DOHH2 (cell line): ENCODE data around the gene SHISAL1.
A peak's percentile ranks its signal among the peaks of the same experiment; 100 is the strongest.

Experiments used
- H3F3A ChIP-seq: fragments of 200-600 bp; sonication (generic), shearing (Covaris generic); 2 replicates; pipeline ENCODE4 v1.6.0; 2016; ENCODE audit warnings: antibody characterized with exemption, mild to moderate bottlenecking; ENCODE audit not compliant: control insufficient read depth, insufficient read depth
- H3K27ac ChIP-seq: fragments of 200-600 bp; sonication (generic); 2 replicates; pipeline ENCODE4 v1.5.1; 2014; ENCODE audit warnings: low read depth, mild to moderate bottlenecking, low read length, moderate library complexity
- H3K27me3 ChIP-seq: fragments of 200-600 bp; sonication (generic); 2 replicates; pipeline ENCODE4 v1.6.1; 2014; ENCODE audit warnings: mild to moderate bottlenecking, low read length, mixed read lengths; ENCODE audit not compliant: control insufficient read depth
- H3K36me3 ChIP-seq: fragments of 200-600 bp; sonication (generic); 2 replicates; pipeline ENCODE4 v1.6.1; 2014; ENCODE audit warnings: mild to moderate bottlenecking, low read length, moderate library complexity, mixed read lengths; ENCODE audit not compliant: control insufficient read depth
- H3K4me1 ChIP-seq: fragments of 200-600 bp; sonication (generic); 2 replicates; pipeline ENCODE4 v1.6.1; 2014; ENCODE audit warnings: mild to moderate bottlenecking, low read length, mixed read lengths; ENCODE audit not compliant: control insufficient read depth
- H3K4me2 ChIP-seq: fragments of 200-600 bp; sonication (generic); 2 replicates; pipeline ENCODE4 v1.6.0; 2014; ENCODE audit warnings: mild to moderate bottlenecking, low read length, moderate library complexity
- H3K4me3 ChIP-seq: fragments of 200-600 bp; sonication (generic); 2 replicates; pipeline ENCODE4 v1.5.1; 2014; ENCODE audit warnings: mild to moderate bottlenecking, low read length, mixed read lengths
- H3K79me2 ChIP-seq: fragments of 200-600 bp; sonication (generic); 2 replicates; pipeline ENCODE4 v1.6.1; 2014; ENCODE audit warnings: mild to moderate bottlenecking, low read length, mixed read lengths; ENCODE audit not compliant: control insufficient read depth
- H3K9me2 ChIP-seq: fragments of 200-600 bp; sonication (generic); replicated peaks from 2 replicates; pipeline ENCODE4 v1.6.1; 2014; ENCODE audit warnings: mild to moderate bottlenecking, low read length, mixed read lengths; ENCODE audit not compliant: control insufficient read depth
- H3K9me3 ChIP-seq: fragments of 200-600 bp; sonication (generic); 2 replicates; pipeline ENCODE4 v1.6.1; 2014; ENCODE audit warnings: antibody characterized with exemption, low read length, mixed read lengths; ENCODE audit not compliant: control insufficient read depth, insufficient read depth
- H4K20me1 ChIP-seq: fragments of 200-600 bp; sonication (generic); 2 replicates; pipeline ENCODE4 v1.6.0; 2014; ENCODE audit warnings: low read depth, mild to moderate bottlenecking, antibody characterized with exemption, low read length, moderate library complexity; ENCODE audit not compliant: control insufficient read depth, insufficient read depth
- CTCF ChIP-seq: fragments of 200-600 bp; sonication (generic); IDR thresholded peaks from one replicate; pipeline ENCODE4 v1.5.1; 2014; ENCODE audit warnings: antibody characterized with exemption, mild to moderate bottlenecking, low read depth, low read length; ENCODE audit not compliant: poor library complexity, severe bottlenecking
- EZH2phosphoT487 ChIP-seq: fragments of 200-600 bp; sonication (generic); IDR thresholded peaks from 2 replicates; pipeline ENCODE4 v1.6.1; 2017; ENCODE audit warnings: borderline replicate concordance, mild to moderate bottlenecking, antibody characterized with exemption, low read length, moderate library complexity, mixed read lengths

Gene SHISAL1

GRCh38 chr22:44357966-44358465 lies 45.3 kb upstream of the SHISAL1 start:
- Histone ChIP-seq H3K9me3 (no peaks in the 10 kb centered on the region), H3K79me2 (no peaks in the 10 kb centered on the region), H3K4me3 (no peak overlapping the region), H3K36me3 (no peaks in the 10 kb centered on the region), H3K9me2 (no peaks in the 10 kb centered on the region), H3F3A (no peaks in the 10 kb centered on the region), H3K4me2 (no peak overlapping the region), H3K27me3 (0 out of 2 replicates have a peak, but pooled peaks cover 4% of the 10 kb centered on the region), H3K27ac (no peak overlapping the region), H3K4me1 (no peaks in the 10 kb centered on the region), H4K20me1 (no peaks in the 10 kb centered on the region)
- no peak for TF ChIP-seq EZH2phosphoT487
- no peak for TF ChIP-seq CTCF

- no peaks in the 10 kb centered on the region for H3K36me3 ChIP-seq
- 0 out of 2 replicates have a peak, but pooled peaks cover 4% of the 10 kb centered on the region for H3K27me3 ChIP-seq
- H3K4me1 ChIP-seq = no peaks in the 10 kb centered on the region
- H3K27ac ChIP-seq = no peak overlapping the region
- no peaks in the 10 kb centered on the region for H4K20me1 ChIP-seq
- TF ChIP-seq EZH2phosphoT487 (no peak), CTCF (peak; percentile 19)
- no peak overlapping the region for H3K4me3 ChIP-seq
- H3K9me2 ChIP-seq = no peaks in the 10 kb centered on the region
- H3F3A ChIP-seq = no peaks in the 10 kb centered on the region
- no peaks in the 10 kb centered on the region for H3K9me3 ChIP-seq
- no peaks in the 10 kb centered on the region for H3K79me2 ChIP-seq
- H3K4me2 ChIP-seq = no peak overlapping the region
Observed at GRCh38 chr22:44357296-44357965, 44.7 kb upstream of the SHISAL1 start.

- Histone ChIP-seq H3K4me2 (no peak overlapping the region), H3K4me3 (no peak overlapping the region), H3F3A (no peaks in the 10 kb centered on the region), H3K9me2 (no peaks in the 10 kb centered on the region), H3K9me3 (no peaks in the 10 kb centered on the region), H3K79me2 (no peaks in the 10 kb centered on the region), H3K27me3 (0 out of 2 replicates have a peak, but pooled peaks cover 4% of the 10 kb centered on the region), H3K27ac (no peak overlapping the region), H3K36me3 (no peaks in the 10 kb centered on the region), H3K4me1 (no peaks in the 10 kb centered on the region), H4K20me1 (no peaks in the 10 kb centered on the region)
- TF ChIP-seq EZH2phosphoT487 = no peak
- no peak for TF ChIP-seq CTCF
Observed at GRCh38 chr22:44355716-44356070, 42.9 kb upstream of the SHISAL1 start.
